Activated naive CD8-positive, alpha-beta T cell treated with anti-CD3 and anti-CD28 coated beads, Interleukin-2, amount 50 U/mL, for 24 hours (primary cell): ENCODE measurements around the gene OR51E2.

Source experiments
- ATAC-seq: fragments of 150-1000 bp; cut with Tn5 transposase; one replicate; pipeline ENCODE4 v1.10.0; 2021
- DNase-seq: peaks from one replicate; pipeline ENCODE4 v3.0.0; 2021
- H3K27ac Mint-ChIP-seq: one replicate; pipeline ENCODE4 v1.8.0; 2021; ENCODE audit warnings: mild to moderate bottlenecking, mixed read lengths
- H3K27me3 Mint-ChIP-seq: one replicate; pipeline ENCODE4 v1.8.0; 2021; ENCODE audit warnings: mixed read lengths
- H3K36me3 Mint-ChIP-seq: one replicate; pipeline ENCODE4 v1.8.0; 2021; ENCODE audit warnings: low read depth, mixed read lengths
- H3K4me1 Mint-ChIP-seq: one replicate; pipeline ENCODE4 v1.8.0; 2021; ENCODE audit warnings: mixed read lengths
- H3K4me3 Mint-ChIP-seq: one replicate; pipeline ENCODE4 v1.8.0; 2021; ENCODE audit warnings: mild to moderate bottlenecking, moderate library complexity, mixed read lengths
- H3K9me3 Mint-ChIP-seq: one replicate; pipeline ENCODE4 v1.8.0; 2021; ENCODE audit warnings: mixed read lengths

Gene OR51E2

GRCh38 chr11:4680341-4680740 is 17.3 kb downstream of the OR51E2 start:
- ATAC-seq: no peak
- no peak overlapping the region for H3K4me3 Mint-ChIP-seq
- no peaks in the 10 kb centered on the region for H3K9me3 Mint-ChIP-seq
- no peak overlapping the region for H3K27ac Mint-ChIP-seq
- H3K4me1 Mint-ChIP-seq: no peaks in the 10 kb centered on the region
- H3K27me3 Mint-ChIP-seq: peaks cover 4% of the 10 kb centered on the region
- no peak for DNase-seq
- no peaks in the 10 kb centered on the region for H3K36me3 Mint-ChIP-seq

GRCh38 chr11:4677948-4678347 is 19.7 kb downstream of the OR51E2 start:
- no peak for ATAC-seq
- Mint-ChIP-seq H3K27me3 (peaks cover 15% of the 10 kb centered on the region), H3K36me3 (no peaks in the 10 kb centered on the region), H3K4me1 (no peaks in the 10 kb centered on the region), H3K9me3 (no peaks in the 10 kb centered on the region), H3K27ac (no peak overlapping the region), H3K4me3 (no peak overlapping the region)
- no peak for DNase-seq

GRCh38 chr11:4673781-4674180 is 23.9 kb downstream of the OR51E2 start:
- H3K4me1 Mint-ChIP-seq: no peaks in the 10 kb centered on the region
- H3K9me3 Mint-ChIP-seq: no peaks in the 10 kb centered on the region
- H3K27ac Mint-ChIP-seq: no peak overlapping the region
- peaks cover 23% of the 10 kb centered on the region for H3K27me3 Mint-ChIP-seq
- DNase-seq (no peak), ATAC-seq (no peak)
- H3K36me3 Mint-ChIP-seq: no peaks in the 10 kb centered on the region
- H3K4me3 Mint-ChIP-seq: no peak overlapping the region

- Mint-ChIP-seq H3K4me1 (no peaks in the 10 kb centered on the region), H3K9me3 (no peaks in the 10 kb centered on the region), H3K4me3 (no peak overlapping the region), H3K27me3 (peaks cover 23% of the 10 kb centered on the region), H3K36me3 (no peaks in the 10 kb centered on the region), H3K27ac (no peak overlapping the region)
- DNase-seq: no peak
- no peak for ATAC-seq
These were observed 25.2 kb downstream of the OR51E2 start for GRCh38 chr11:4672470-4672869.

GRCh38 chr11:4671741-4672140 is 25.9 kb downstream of the OR51E2 start:
- no peak overlapping the region for H3K27ac Mint-ChIP-seq
- H3K9me3 Mint-ChIP-seq: no peaks in the 10 kb centered on the region
- H3K27me3 Mint-ChIP-seq: peaks cover 23% of the 10 kb centered on the region
- H3K4me3 Mint-ChIP-seq: no peak overlapping the region
- H3K4me1 Mint-ChIP-seq: no peaks in the 10 kb centered on the region
- no peak for DNase-seq
- no peak for ATAC-seq
- H3K36me3 Mint-ChIP-seq: no peaks in the 10 kb centered on the region

GRCh38 chr11:4665424-4665823 is 32.2 kb downstream of the OR51E2 start:
- Mint-ChIP-seq H3K27ac (no peak overlapping the region), H3K36me3 (no peaks in the 10 kb centered on the region)
- DNase-seq: no peak

GRCh38 chr11:4664786-4665185 is 32.9 kb downstream of the OR51E2 start:
- Mint-ChIP-seq H3K9me3 (no peaks in the 10 kb centered on the region), H3K36me3 (no peaks in the 10 kb centered on the region), H3K27ac (no peak overlapping the region), H3K4me3 (no peak overlapping the region), H3K27me3 (peaks cover 15% of the 10 kb centered on the region), H3K4me1 (no peaks in the 10 kb centered on the region)
- DNase-seq (no peak), ATAC-seq (no peak)

More at GRCh38 chr11:4665424-4665823, 32.2 kb downstream of the OR51E2 start:
- ATAC-seq: no peak
- peaks cover 15% of the 10 kb centered on the region for H3K27me3 Mint-ChIP-seq
- H3K4me3 Mint-ChIP-seq: no peak overlapping the region
- no peaks in the 10 kb centered on the region for H3K9me3 Mint-ChIP-seq
- no peaks in the 10 kb centered on the region for H3K4me1 Mint-ChIP-seq

- no peak for DNase-seq
- Mint-ChIP-seq H3K4me1 (no peaks in the 10 kb centered on the region), H3K27ac (no peak overlapping the region), H3K36me3 (no peaks in the 10 kb centered on the region), H3K9me3 (no peaks in the 10 kb centered on the region), H3K4me3 (no peak overlapping the region), H3K27me3 (peaks cover 11% of the 10 kb centered on the region)
- ATAC-seq: no peak
These were observed 33.5 kb downstream of the OR51E2 start for GRCh38 chr11:4664183-4664582.

- no peaks in the 10 kb centered on the region for H3K36me3 Mint-ChIP-seq
- no peak overlapping the region for H3K27ac Mint-ChIP-seq
- no peaks in the 10 kb centered on the region for H3K4me1 Mint-ChIP-seq
- peaks cover 11% of the 10 kb centered on the region for H3K27me3 Mint-ChIP-seq
- no peaks in the 10 kb centered on the region for H3K9me3 Mint-ChIP-seq
- DNase-seq (no peak), ATAC-seq (no peak)
- H3K4me3 Mint-ChIP-seq: no peak overlapping the region
These were observed 34.8 kb downstream of the OR51E2 start for GRCh38 chr11:4662876-4663275.

GRCh38 chr11:4658629-4659445 is 38.8 kb downstream of the OR51E2 start:
- no peak overlapping the region for H3K27ac Mint-ChIP-seq
- no peaks in the 10 kb centered on the region for H3K36me3 Mint-ChIP-seq
- ATAC-seq (no peak), DNase-seq (no peak)
- no peaks in the 10 kb centered on the region for H3K9me3 Mint-ChIP-seq
- H3K4me1 Mint-ChIP-seq: no peaks in the 10 kb centered on the region
- peaks cover 14% of the 10 kb centered on the region for H3K27me3 Mint-ChIP-seq
- H3K4me3 Mint-ChIP-seq: no peak overlapping the region

GRCh38 chr11:4654635-4655369 is 42.9 kb downstream of the OR51E2 start:
- Mint-ChIP-seq H3K9me3 (no peaks in the 10 kb centered on the region), H3K27ac (no peak overlapping the region), H3K36me3 (no peaks in the 10 kb centered on the region), H3K27me3 (peaks cover 6% of the 10 kb centered on the region), H3K4me1 (no peaks in the 10 kb centered on the region), H3K4me3 (no peak overlapping the region)
- DNase-seq (no peak), ATAC-seq (no peak)

GRCh38 chr11:4647766-4648165 is 49.9 kb downstream of the OR51E2 start:
- peaks cover under 1% of the 10 kb centered on the region for H3K27me3 Mint-ChIP-seq
- no peak overlapping the region for H3K4me3 Mint-ChIP-seq
- H3K4me1 Mint-ChIP-seq: no peaks in the 10 kb centered on the region
- H3K27ac Mint-ChIP-seq: no peak overlapping the region
- DNase-seq: no peak
- ATAC-seq: no peak
- H3K36me3 Mint-ChIP-seq: no peaks in the 10 kb centered on the region
- no peaks in the 10 kb centered on the region for H3K9me3 Mint-ChIP-seq

GRCh38 chr11:4645974-4646373 is 51.7 kb downstream of the OR51E2 start:
- no peak for DNase-seq

GRCh38 chr11:4644233-4644632 is 53.4 kb downstream of the OR51E2 start:
- Mint-ChIP-seq H3K36me3 (no peaks in the 10 kb centered on the region), H3K4me3 (no peak overlapping the region), H3K9me3 (no peaks in the 10 kb centered on the region), H3K27ac (no peak overlapping the region), H3K27me3 (peaks cover 4% of the 10 kb centered on the region), H3K4me1 (no peaks in the 10 kb centered on the region)
- no peak for ATAC-seq
- no peak for DNase-seq

More at GRCh38 chr11:4645974-4646373, 51.7 kb downstream of the OR51E2 start:
- Mint-ChIP-seq H3K27me3 (peaks cover 4% of the 10 kb centered on the region), H3K9me3 (no peaks in the 10 kb centered on the region), H3K4me3 (no peak overlapping the region), H3K36me3 (no peaks in the 10 kb centered on the region), H3K27ac (no peak overlapping the region), H3K4me1 (no peaks in the 10 kb centered on the region)
- no peak for ATAC-seq

GRCh38 chr11:4643682-4644081 is 54.0 kb downstream of the OR51E2 start, which contains the start of gene OR51E1:
Gene OR51E1 (plus strand): TSS chr11:4643982. CDS start chr11:4652527, 8,545 bp downstream.
- H3K27ac Mint-ChIP-seq: no peak within 1 kb of the TSS
- no peaks in the 10 kb centered on the region for H3K4me1 Mint-ChIP-seq
- H3K9me3 Mint-ChIP-seq: no peaks in the 10 kb centered on the region
- ATAC-seq: no peak
- H3K4me3 Mint-ChIP-seq: no peak within 1 kb of the TSS
- no peaks in the 10 kb centered on the region for H3K36me3 Mint-ChIP-seq
- DNase-seq: no peak
- H3K27me3 Mint-ChIP-seq: peaks cover 4% of the 10 kb centered on the region
